Prostate gland (tissue), 2 donors: ENCODE results near the gene APCDD1L. TPM values are rescaled to one million over a fixed set of nuclear protein-coding genes. Genes with fewer than 3 reads are reported as not detected.

Source experiments
- DNase-seq: peaks from one replicate; pipeline ENCODE4 v3.0.0-alpha.2; 2019; ENCODE audit warnings: low spot score
- H3K27ac ChIP-seq, 2 donors: fragments of 200-600 bp; sonication (generic); 2 replicates each; pipeline ENCODE4 v1.5.1; 2017 to 2019
- H3K27me3 ChIP-seq: fragments of 200-600 bp; sonication (generic); replicated peaks from 2 replicates; pipeline ENCODE4 v1.5.1; 2019; ENCODE audit not compliant: insufficient read depth
- H3K36me3 ChIP-seq, 2 donors: fragments of 200-600 bp; sonication (generic); 1 replicate in 1 of 2; 2 replicates in 1 of 2; pipeline versions ENCODE4 v1.5.1 to v1.8.1; 2017 to 2019
- H3K4me1 ChIP-seq: fragments of 200-600 bp; sonication (generic); replicated peaks from 2 replicates; pipeline ENCODE4 v1.5.1; 2019
- H3K4me3 ChIP-seq, 2 donors: fragments of 200-600 bp; sonication (generic); 2 replicates each; pipeline ENCODE4 v1.5.1; 2017 to 2019
- H3K9me3 ChIP-seq: fragments of 200-600 bp; sonication (generic); 2 replicates; pipeline ENCODE4 v1.5.1; 2017
- POLR2A ChIP-seq: fragments of 450-650 bp; IDR thresholded peaks from one replicate; pipeline ENCODE4 v1.6.1; 2016; ENCODE audit warnings: antibody characterized with exemption, mild to moderate bottlenecking
- POLR2AphosphoS5 ChIP-seq: sonication (generic); formaldehyde crosslinking; IDR thresholded peaks from one replicate; pipeline ENCODE4 v1.6.1; 2017; ENCODE audit warnings: antibody characterized with exemption
- WGBS: methylation state at CpG from one replicate; pipeline ENCODE4 v1.1.5; 2018; 5-methylcytosine and 5-hydroxymethylcytosine counted together
- intact Hi-C: fragments of 100-400 bp; cut with DNase I; formaldehyde crosslinking; loops from one replicate; pipeline ENCODE4 v1.14.2; 2022
- total RNA-seq, 2 donors: library from RNA; depleted of rRNA; stranded (reverse); fragments of >200 nt; gene quantifications; one replicate each; pipeline ENCODE4 v1.1.0, GENCODE V29; 2016
- TF ChIP-seq, protein P1 (sequence below), 4 experiments: fragments of 200-600 bp in 2 of 4; fragments of 450-650 bp in 2 of 4; sonication (generic) in 2 of 4; IDR thresholded peaks; 1 replicate in 3 of 4; 2 replicates in 1 of 4; pipeline ENCODE4 v1.5.1; 2016 to 2019; ENCODE audit warnings: antibody characterized with exemption in 4 of 4, mild to moderate bottlenecking in 2 of 4, moderate library complexity in 2 of 4

The APCDD1L gene
- total RNA-seq = under 1 TPM; 0.23 to 0.46 TPM

DNA sequence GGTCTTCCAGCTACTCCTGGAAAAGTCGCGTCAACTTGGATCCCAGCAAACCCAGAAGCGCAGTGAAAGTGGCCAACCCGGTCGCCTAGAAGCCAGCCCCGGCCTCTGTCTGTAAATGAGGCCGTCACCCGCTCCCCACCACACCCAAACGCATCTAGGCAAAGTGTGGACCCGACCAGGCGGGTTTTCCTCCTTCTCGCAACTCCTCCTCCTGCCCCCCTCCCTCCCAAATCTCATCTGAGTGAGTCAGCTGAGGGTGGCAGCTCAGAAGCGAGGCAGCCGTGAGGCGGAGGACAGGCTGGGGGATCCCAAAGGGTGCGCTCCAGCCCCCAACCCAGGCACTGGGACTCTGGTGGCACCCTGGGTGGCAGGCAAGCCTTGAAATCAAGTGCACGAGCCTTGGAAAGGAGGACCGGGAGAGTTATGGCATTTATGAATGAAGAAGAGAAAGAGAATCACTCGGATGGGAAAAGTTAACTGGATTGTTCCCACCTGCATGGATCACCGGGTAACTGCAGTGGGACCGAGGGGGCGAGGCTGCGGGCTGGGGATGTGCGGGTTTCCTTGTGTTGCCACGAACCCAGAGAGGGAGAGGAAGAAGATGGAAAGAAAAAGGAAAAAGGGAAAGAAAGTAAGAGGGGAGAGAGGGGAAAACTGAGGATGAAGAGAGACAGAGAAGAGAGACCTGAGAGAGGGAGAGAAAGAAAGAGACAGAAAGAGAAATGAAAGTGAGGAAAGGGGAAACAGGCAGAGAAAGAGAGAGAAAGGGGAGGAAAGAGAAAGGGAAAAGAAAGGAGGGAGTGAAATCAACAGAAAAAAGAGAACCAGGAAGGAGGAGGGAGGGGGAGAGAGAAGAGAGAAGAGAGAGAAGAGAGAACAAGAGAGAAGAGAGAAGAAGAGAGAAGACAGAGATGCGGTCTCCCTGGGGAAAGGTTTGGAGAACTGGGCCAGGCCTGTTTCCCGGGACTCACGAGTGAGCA lies at the start of gene APCDD1L:
Gene APCDD1L, minus strand, starts transcription at position 167 of the 980 bp plus-strand sequence. CDS start 692 bp downstream, outside the sequence.
- WGBS = 17% methylated on average over 28 of the region's 28 CpGs
- Histone ChIP-seq H3K36me3 (no peaks in the 10 kb centered on the region), H3K9me3 (no peaks in the 10 kb centered on the region), H3K27me3 (peaks cover 7% of the 10 kb centered on the region), H3K27ac (no peak within 1 kb of the TSS), H3K4me3 (peak within 1 kb of the TSS in 1 of 2 donors; percentile 10), H3K4me1 (no peaks in the 10 kb centered on the region)
- DNase-seq = no peak
- TF ChIP-seq POLR2A (no peak), POLR2AphosphoS5 (no peak)
- TF ChIP-seq, protein P1, sequence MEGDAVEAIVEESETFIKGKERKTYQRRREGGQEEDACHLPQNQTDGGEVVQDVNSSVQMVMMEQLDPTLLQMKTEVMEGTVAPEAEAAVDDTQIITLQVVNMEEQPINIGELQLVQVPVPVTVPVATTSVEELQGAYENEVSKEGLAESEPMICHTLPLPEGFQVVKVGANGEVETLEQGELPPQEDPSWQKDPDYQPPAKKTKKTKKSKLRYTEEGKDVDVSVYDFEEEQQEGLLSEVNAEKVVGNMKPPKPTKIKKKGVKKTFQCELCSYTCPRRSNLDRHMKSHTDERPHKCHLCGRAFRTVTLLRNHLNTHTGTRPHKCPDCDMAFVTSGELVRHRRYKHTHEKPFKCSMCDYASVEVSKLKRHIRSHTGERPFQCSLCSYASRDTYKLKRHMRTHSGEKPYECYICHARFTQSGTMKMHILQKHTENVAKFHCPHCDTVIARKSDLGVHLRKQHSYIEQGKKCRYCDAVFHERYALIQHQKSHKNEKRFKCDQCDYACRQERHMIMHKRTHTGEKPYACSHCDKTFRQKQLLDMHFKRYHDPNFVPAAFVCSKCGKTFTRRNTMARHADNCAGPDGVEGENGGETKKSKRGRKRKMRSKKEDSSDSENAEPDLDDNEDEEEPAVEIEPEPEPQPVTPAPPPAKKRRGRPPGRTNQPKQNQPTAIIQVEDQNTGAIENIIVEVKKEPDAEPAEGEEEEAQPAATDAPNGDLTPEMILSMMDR (IDR thresholded peaks at IDR 0.05) = no peak
- intact Hi-C loops = no loop called here

DNA sequence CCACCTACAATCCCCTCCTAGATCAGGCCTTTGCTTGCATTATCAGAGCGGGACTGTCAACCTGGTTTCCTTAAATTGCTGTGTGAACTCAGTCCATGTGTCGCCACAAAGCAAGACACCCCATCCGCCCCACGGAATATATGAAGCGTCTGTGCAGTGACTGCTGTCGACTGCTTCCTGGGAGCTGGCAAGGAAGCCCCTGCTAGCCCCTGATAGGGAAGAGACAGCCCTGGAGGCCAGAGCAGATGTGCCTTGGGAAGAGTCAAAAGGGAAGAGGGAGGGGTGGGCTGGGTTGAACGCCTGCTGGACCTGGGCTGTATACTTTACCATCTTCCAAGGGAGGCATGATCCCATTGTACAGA lies 44.1 kb upstream of the APCDD1L start:
- no peaks in the 10 kb centered on the region for H3K27me3 ChIP-seq
- H3K4me1 ChIP-seq = no peaks in the 10 kb centered on the region
- DNase-seq = no peak
- H3K27ac ChIP-seq = no peak overlapping the region
- H3K9me3 ChIP-seq = no peaks in the 10 kb centered on the region
- no peaks in the 10 kb centered on the region for H3K36me3 ChIP-seq
- no peak for TF ChIP-seq POLR2A
- TF ChIP-seq, protein P1 (IDR thresholded peaks at IDR 0.05) = no peak
- no peak for TF ChIP-seq POLR2AphosphoS5
- intact Hi-C loops = no loop called here
- WGBS = 92% methylated on average over 7 of the region's 7 CpGs
- H3K4me3 ChIP-seq = no peak overlapping the region

DNA sequence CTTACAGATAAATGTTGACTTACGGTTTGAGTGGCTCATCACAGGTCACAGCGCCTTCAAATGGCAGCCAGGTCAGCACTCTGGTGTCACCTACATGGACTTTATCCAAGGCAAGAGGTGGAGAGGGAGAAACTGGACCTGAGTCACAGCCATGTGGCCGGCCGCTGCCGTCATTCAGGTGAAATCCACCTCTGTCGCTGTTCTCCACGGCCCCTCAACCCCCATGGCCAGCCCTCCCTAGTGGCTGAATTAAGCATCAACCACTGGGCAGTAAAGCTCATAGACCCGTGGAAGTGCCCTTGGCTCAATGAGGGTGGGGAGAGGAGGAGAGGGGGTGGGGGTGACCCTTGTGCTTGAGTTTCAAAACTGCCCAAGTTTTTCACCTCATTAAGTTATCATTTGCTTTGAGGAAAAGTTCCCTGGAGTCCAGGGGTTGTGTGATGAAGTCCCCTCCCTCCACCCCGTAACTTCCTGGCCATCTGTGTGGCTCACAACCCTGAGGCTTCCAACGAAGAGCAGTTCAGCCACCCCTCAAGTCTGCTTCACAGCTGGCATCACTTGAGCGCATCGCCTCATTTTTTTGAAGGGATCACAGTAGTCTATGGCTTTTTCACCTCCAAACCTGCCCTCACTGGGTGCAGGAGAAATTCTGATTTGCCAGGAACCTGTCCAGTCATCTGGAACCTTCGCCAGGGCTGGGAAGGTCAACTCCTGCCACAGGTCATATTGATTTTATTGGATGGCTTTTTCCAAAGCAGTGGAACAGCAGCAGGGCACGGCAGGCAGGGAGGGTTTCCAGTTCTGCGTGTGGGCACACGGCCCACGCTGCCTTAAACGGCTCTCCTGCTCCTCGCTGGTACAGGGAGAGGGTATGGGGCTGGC lies 43.5 kb upstream of the APCDD1L start:
- TF ChIP-seq POLR2A = no peak
- TF ChIP-seq, protein P1 (IDR thresholded peaks at IDR 0.05) = no peak
- TF ChIP-seq POLR2AphosphoS5 = no peak
- Histone ChIP-seq H3K4me1 (no peaks in the 10 kb centered on the region), H3K27ac (no peak overlapping the region), H3K9me3 (no peaks in the 10 kb centered on the region), H3K27me3 (no peaks in the 10 kb centered on the region), H3K36me3 (no peaks in the 10 kb centered on the region), H3K4me3 (no peak overlapping the region)
- DNase-seq = no peak
- WGBS = 84% methylated on average over 19 of the region's 19 CpGs
- intact Hi-C loops = no loop called here

DNA sequence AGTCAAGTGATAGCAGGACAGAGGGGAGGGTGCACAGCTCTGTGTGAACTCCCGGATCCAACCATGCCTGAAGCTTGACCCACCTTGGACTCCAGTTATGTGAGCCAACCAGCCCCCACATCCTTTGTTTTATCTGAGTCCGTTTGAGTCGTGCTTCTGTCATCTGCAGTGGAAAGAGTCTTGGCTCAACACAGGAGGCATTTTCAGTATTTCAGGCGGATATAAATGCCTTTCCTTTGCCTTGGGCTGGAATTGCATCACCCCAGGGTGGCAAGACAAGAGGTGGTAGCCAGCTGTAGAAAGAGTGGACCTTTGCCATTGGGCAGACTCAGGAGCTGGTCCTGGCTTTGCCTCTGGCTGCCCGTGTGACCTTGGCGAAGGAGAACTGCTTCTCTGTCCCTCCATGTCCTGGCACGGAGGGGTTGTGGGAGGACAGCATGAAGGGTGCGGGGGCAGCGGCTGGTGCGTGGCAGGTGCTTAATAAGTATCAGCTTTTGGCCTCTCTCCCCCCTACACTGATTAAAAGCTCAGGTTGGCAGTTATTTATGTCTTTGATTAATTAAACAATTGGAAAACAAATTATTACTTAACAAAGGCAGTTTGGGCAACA lies 42.6 kb upstream of the APCDD1L start:
- no peaks in the 10 kb centered on the region for H3K9me3 ChIP-seq
- no peak overlapping the region for H3K27ac ChIP-seq
- H3K4me1 ChIP-seq = no peaks in the 10 kb centered on the region
- no peaks in the 10 kb centered on the region for H3K36me3 ChIP-seq
- no peak overlapping the region for H3K4me3 ChIP-seq
- intact Hi-C loops = no loop called here
- H3K27me3 ChIP-seq = no peaks in the 10 kb centered on the region
- no peak for DNase-seq
- 90% methylated on average over 10 of the region's 10 CpGs for WGBS
- TF ChIP-seq POLR2AphosphoS5 (no peak), POLR2A (no peak)
- TF ChIP-seq, protein P1 (IDR thresholded peaks at IDR 0.05) = no peak
